KMS-11 (cell line): ENCODE results near the gene USP48.

ENCODE experiments used
- H2AFZ ChIP-seq: fragments of 200-600 bp; sonication (generic); 2 replicates; pipeline ENCODE4 v1.6.1; 2016; ENCODE audit warnings: antibody characterized with exemption, mixed run types, low read depth
- H3K27ac ChIP-seq: fragments of 200-600 bp; sonication (generic); 2 replicates; pipeline ENCODE4 v1.6.1; 2016; ENCODE audit warnings: mild to moderate bottlenecking, mixed run types
- H3K27me3 ChIP-seq: fragments of 200-600 bp; sonication (generic); 2 replicates; pipeline ENCODE4 v1.6.1; 2017; ENCODE audit warnings: mild to moderate bottlenecking, low read depth, mixed run types, moderate library complexity; ENCODE audit not compliant: insufficient read depth
- H3K36me3 ChIP-seq: fragments of 200-600 bp; sonication (generic); 2 replicates; pipeline ENCODE4 v1.6.1; 2017; ENCODE audit warnings: mild to moderate bottlenecking, mixed run types; ENCODE audit not compliant: insufficient read depth
- H3K4me1 ChIP-seq: fragments of 200-600 bp; sonication (generic); 2 replicates; pipeline ENCODE4 v1.6.1; 2016; ENCODE audit warnings: mild to moderate bottlenecking, low read depth, mixed run types; ENCODE audit not compliant: poor library complexity, severe bottlenecking
- H3K4me2 ChIP-seq: fragments of 200-600 bp; sonication (generic); 2 replicates; pipeline ENCODE4 v1.7.0; 2016; ENCODE audit warnings: mild to moderate bottlenecking, mixed run types
- H3K4me3 ChIP-seq: fragments of 200-600 bp; sonication (generic); IDR thresholded peaks from 2 replicates; pipeline ENCODE4 v1.6.1; 2017; ENCODE audit warnings: low read depth, low read length, mixed read lengths; ENCODE audit not compliant: insufficient read depth
- H3K79me2 ChIP-seq: fragments of 200-600 bp; sonication (generic); 2 replicates; pipeline ENCODE4 v1.6.1; 2016; ENCODE audit warnings: low read depth, mixed run types; ENCODE audit not compliant: insufficient read depth
- H3K9ac ChIP-seq: fragments of 200-600 bp; sonication (generic); 2 replicates; pipeline ENCODE4 v1.6.1; 2016; ENCODE audit warnings: mild to moderate bottlenecking, mixed run types
- H4K20me1 ChIP-seq: fragments of 200-600 bp; sonication (generic); 2 replicates; pipeline ENCODE4 v1.6.1; 2016; ENCODE audit warnings: mild to moderate bottlenecking, mixed run types; ENCODE audit not compliant: insufficient read depth
- TF ChIP-seq, protein P1 (sequence below): fragments of 200-600 bp; sonication (generic); conservative IDR thresholded peaks from 2 replicates; pipeline ENCODE4 v1.6.1; 2017; ENCODE audit warnings: low read depth, mild to moderate bottlenecking, antibody characterized with exemption, low read length, moderate library complexity, mixed read lengths

Gene USP48

DNA sequence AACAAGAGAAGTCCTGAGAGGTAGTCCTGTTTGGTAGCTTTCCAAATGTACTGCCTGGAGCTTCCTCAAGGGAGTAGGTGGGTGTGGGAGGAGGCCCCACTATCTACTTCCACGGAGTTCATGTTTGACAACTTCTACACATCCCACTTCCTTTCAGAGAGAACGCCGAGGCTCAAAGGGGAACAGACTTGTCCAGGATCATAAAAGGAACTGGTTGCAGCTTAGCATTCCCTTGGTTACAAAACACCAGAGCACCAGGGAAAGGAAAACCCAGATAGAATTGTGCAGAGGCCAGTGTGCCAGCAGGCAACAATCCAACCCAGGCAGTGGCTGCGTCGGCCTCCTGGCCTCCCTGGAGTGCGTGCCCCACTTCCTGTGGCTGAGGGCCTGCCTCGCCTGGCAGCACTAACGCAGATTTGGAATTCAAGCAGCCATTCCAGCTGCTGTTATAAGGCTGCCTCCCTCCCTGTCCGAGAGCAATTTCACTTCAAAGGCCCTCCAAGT is 109.6 kb downstream of the USP48 start:
- TF ChIP-seq, protein P1, sequence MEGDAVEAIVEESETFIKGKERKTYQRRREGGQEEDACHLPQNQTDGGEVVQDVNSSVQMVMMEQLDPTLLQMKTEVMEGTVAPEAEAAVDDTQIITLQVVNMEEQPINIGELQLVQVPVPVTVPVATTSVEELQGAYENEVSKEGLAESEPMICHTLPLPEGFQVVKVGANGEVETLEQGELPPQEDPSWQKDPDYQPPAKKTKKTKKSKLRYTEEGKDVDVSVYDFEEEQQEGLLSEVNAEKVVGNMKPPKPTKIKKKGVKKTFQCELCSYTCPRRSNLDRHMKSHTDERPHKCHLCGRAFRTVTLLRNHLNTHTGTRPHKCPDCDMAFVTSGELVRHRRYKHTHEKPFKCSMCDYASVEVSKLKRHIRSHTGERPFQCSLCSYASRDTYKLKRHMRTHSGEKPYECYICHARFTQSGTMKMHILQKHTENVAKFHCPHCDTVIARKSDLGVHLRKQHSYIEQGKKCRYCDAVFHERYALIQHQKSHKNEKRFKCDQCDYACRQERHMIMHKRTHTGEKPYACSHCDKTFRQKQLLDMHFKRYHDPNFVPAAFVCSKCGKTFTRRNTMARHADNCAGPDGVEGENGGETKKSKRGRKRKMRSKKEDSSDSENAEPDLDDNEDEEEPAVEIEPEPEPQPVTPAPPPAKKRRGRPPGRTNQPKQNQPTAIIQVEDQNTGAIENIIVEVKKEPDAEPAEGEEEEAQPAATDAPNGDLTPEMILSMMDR = no peak
- no peaks in the 10 kb centered on the region for H3K4me1 ChIP-seq
- H3K4me3 ChIP-seq = no peak overlapping the region
- H3K36me3 ChIP-seq = no peaks in the 10 kb centered on the region
- H3K4me2 ChIP-seq = no peak overlapping the region
- H3K27ac ChIP-seq = no peak overlapping the region
- no peaks in the 10 kb centered on the region for H4K20me1 ChIP-seq
- H3K9ac ChIP-seq = no peak overlapping the region
- H3K27me3 ChIP-seq = peaks cover 26% of the 10 kb centered on the region
- H2AFZ ChIP-seq = no peak overlapping the region
- no peaks in the 10 kb centered on the region for H3K79me2 ChIP-seq

DNA sequence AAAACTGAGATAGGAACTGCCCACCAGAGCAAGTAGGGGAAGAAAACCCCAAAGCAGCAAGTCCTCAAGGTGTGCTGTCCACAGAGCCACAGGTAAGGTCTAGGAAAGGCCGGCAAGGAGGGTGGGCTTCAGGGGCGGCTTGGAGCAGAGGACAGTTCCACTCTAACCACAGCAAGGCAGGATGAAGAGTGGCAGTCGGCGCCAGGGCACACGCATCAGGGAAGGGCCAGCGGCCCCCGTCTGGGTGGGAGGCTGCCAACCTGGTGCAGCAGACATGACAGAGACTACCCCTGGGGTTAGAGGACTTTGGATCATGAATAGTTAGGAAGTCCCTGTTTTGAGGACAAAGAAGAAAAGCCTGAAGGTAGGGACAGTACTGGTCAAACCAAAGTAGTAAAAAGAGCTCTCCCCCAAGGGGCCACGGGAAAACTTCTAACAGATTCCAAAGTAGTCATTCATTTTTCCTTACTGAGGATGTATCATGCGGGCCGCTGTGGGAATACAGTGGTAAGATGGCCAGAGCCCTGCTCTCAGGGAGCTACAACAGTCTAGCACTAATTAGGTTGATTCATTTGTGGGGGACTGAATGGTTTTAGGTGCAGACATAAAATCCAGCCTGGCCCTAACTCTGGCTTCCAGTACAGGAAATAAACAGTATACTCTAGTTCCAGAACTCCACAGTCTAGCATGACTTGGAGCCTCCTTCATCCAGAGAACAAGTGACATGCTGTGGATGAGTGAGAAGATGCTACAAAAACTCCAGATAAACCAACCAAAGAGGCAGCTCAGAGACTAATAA is 110.3 kb downstream of the USP48 start:
- Histone ChIP-seq H3K36me3 (no peaks in the 10 kb centered on the region), H3K4me2 (no peak overlapping the region), H2AFZ (no peak overlapping the region), H3K9ac (no peak overlapping the region), H3K4me1 (no peaks in the 10 kb centered on the region), H3K4me3 (no peak overlapping the region), H3K79me2 (no peaks in the 10 kb centered on the region), H3K27me3 (peaks cover 32% of the 10 kb centered on the region), H4K20me1 (no peaks in the 10 kb centered on the region), H3K27ac (no peak overlapping the region)
- TF ChIP-seq, protein P1 = no peak

DNA sequence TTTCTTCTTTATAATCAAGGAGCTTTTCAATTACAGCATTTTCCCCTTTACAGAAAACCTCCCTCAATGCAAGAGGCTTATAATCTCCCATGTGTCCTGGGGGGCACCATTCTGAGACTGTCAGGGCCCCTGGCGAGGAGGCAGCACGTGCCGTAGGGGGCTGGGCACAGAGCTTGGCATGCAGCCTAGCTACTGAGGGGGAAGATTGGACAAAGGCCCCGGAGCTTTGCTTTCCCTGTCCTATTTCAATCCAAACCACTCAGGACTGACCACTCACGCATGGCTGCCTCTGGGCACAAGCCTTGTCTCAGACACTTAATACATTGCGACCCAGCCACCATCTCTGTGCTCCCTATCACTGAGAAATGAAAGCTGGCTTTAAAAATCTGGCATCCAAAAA is 111.0 kb downstream of the USP48 start:
- TF ChIP-seq, protein P1 = no peak
- Histone ChIP-seq H3K27ac (no peak overlapping the region), H2AFZ (no peak overlapping the region), H3K79me2 (no peaks in the 10 kb centered on the region), H3K9ac (no peak overlapping the region), H4K20me1 (no peaks in the 10 kb centered on the region), H3K4me3 (no peak overlapping the region), H3K27me3 (peaks cover 34% of the 10 kb centered on the region), H3K4me2 (no peak overlapping the region), H3K4me1 (no peaks in the 10 kb centered on the region), H3K36me3 (no peaks in the 10 kb centered on the region)

DNA sequence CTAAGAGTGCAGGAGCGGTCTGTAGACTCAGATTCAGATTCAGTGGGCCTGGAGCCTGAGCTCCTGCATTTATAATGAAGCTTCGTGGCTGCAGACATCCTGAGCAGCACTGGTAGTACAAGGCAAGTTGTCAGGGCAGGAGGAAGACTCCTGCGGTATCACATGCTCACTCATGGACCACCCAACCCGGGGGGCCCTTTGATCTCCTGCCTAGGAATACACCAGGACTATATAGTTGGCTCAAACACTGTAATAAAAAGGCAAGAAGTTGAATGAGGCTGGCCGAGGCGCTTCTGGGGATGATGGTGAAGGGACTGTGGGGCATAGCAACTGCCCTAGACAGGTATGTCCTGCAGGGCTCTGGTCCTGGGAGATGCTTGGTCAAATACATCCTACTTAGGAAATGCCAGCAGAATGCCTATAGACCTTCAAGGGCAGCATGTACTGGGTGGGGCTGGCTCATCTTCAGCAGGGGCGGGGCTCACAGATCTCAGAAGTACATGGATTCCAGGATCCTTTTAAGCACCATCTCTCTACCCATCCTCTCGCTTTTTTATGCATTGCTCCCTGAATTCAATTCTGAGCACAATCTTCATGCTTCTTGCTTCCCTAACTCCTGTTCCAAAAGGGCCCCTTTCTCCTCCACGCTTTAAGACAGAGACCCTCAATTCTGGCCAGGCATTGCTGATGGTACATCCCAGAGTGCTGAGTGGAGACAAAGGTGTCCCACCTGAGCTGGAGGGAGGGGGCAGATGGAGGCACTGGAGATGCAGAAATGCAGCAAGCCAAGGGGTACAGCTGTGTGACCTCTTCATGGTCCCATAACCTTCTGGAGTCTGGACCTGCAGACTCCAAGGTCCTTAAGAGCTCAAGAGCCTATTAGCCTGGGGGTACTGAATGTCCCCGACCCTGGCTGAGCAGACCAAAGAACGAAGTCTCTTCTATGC is 111.7 kb downstream of the USP48 start:
- Histone ChIP-seq H3K9ac (no peak overlapping the region), H3K79me2 (no peaks in the 10 kb centered on the region), H3K4me2 (no peak overlapping the region), H2AFZ (no peak overlapping the region), H3K27ac (no peak overlapping the region), H3K36me3 (no peaks in the 10 kb centered on the region), H4K20me1 (no peaks in the 10 kb centered on the region), H3K4me3 (no peak overlapping the region), H3K4me1 (no peaks in the 10 kb centered on the region), H3K27me3 (peaks cover 34% of the 10 kb centered on the region)
- TF ChIP-seq, protein P1 = no peak
